Motor neuron (in vitro differentiated cells): Measurements from ENCODE around the gene LCN10. TPM values are rescaled to one million over a fixed set of nuclear protein-coding genes. Genes with fewer than 3 reads are reported as not detected.
A peak's percentile ranks its signal among the peaks of the same experiment; 100 is the strongest.
"Not testable (repeated sequence)": the region's sequence is repeated elsewhere in the genome, so short reads cannot be mapped to it uniquely, and the experiment has no call there.

ENCODE experiments used
- ATAC-seq, 8 experiments: fragments of 200-7000 bp; cut with Tn5 transposase; replicated peaks in 6 of 8; 2 replicates each; pipeline ENCODE4 v1.8.0; 2021; ENCODE audit warnings: mild to moderate bottlenecking in 8 of 8, moderate library complexity in 8 of 8
- H3K27ac ChIP-seq, 2 donors: fragments of 250-450 bp; sonication (Bioruptor Pico); 2 replicates each; pipeline ENCODE4 v1.9.0; 2021; ENCODE audit warnings: antibody characterized with exemption in 2 of 2, mild to moderate bottlenecking in 2 of 2, moderate library complexity in 1 of 2
- H3K4me1 ChIP-seq, 2 donors: fragments of 250-450 bp; sonication (Bioruptor Pico); replicated peaks in 1 of 2; 2 replicates each; pipeline ENCODE4 v1.6.1; 2021; ENCODE audit warnings: antibody characterized with exemption in 2 of 2, mild to moderate bottlenecking in 2 of 2, moderate library complexity in 1 of 2
- H3K4me3 ChIP-seq, 5 donors: fragments of 250-450 bp; sonication (Bioruptor Pico); 2 replicates each; pipeline ENCODE4 v1.9.0; 2021; ENCODE audit warnings: antibody characterized with exemption in 5 of 5, mild to moderate bottlenecking in 5 of 5, moderate library complexity in 4 of 5
- WGBS, 10 experiments: fragments of 450-650 bp; shearing (Covaris generic); methylation state at CpG; one replicate each; pipeline ENCODE4 v1.0.0; 2022; 5-methylcytosine and 5-hydroxymethylcytosine counted together
- in situ Hi-C, 9 experiments: fragments of 400-800 bp; cut with MboI; loops; one replicate each; pipeline ENCODE4 v1.15.0; 2021; ENCODE audit warnings: low sequenced_read_pairs in 9 of 9, low pct_unique_long_range_greater_than_20kb in 2 of 9; ENCODE audit not compliant: unreplicated experiment in 9 of 9
- total RNA-seq, 8 experiments: library from RNA; unstranded; fragments of 300-600 nt; gene quantifications; 2 replicates each; pipeline versions ENCODE4 v1.2.3 to v1.2.4, GENCODE V29; 2022

The LCN10 gene
- total RNA-seq, 8 experiments from 2014 or later: 0.05 to 1.7 (median 0.38) TPM

DNA sequence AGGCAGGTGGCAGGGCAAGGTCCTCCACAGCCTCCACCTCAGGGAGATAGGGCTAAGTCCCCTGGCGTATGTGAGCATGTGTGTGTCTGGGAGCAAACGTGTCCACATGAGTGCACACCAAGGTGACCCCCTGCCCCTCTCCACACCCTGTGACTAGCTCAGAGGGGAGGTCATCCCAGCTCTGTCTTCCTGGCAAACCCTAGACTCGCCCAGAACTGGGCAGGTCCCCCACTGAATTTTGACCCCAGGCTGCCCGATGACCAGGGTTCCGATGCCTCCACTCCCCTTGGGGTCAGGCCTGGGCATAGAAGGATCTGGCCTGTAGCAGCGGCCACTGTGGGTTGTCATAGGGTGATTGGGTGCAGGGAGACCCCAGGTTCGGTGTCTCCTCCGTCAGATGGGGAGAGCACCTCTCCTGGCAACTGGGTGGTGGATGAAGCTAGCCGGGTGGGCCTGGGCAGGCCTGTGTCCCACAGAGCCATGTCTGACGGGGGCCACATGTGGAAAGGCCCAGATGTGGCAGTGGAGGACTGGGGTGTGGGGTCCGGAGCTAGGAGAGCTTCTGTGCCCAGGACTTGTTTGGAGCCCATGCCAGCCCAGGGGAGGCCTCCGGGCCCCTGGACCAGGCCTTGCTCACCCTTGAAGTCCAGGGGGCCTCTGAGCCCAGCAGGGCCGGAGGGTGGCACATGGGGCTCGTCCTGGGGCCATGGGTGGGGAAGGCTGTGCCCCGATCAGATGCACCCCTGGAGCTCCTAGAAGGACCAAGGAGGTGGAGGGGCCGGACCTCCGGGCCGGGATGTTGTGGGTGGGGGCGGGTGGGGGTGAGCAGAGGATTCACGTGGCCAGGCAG, 24.2 kb downstream of the LCN10 start:
- Histone ChIP-seq H3K4me3 (no peak overlapping the region), H3K4me1 (peaks cover 35 to 40% of the 10 kb centered on the region in 2 donors)
- in situ Hi-C loops: no loop called here

DNA sequence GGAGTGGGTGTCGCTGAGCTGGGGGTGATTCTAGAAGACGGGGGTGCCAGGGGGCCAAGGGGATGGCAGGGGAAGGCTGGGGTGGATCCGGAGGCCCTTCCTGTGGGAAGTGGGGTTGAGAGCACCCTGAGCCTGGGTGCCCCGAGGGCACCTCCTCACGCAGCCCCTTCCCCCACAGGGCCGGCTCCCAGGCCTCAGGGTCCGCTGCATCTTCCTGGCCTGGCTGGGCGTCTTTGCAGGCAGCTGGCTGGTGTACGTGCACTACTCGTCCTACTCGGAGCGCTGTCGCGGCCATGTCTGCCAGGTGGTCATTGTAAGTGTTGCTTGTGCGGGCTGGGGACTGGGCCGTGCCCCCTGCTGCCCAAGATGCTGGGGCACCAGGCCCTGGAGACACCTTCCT, 25.3 kb downstream of the LCN10 start:
- Histone ChIP-seq H3K4me3 (no peak overlapping the region), H3K4me1 (peaks cover 39 to 41% of the 10 kb centered on the region in 2 donors), H3K27ac (no peak overlapping the region)
- WGBS, 10 experiments: no CpG with 5 or more reads among the region's 16 CpGs
- ATAC-seq: no peak
- in situ Hi-C loops: no loop called here

More for the DNA sequence above, 24.2 kb downstream of the LCN10 start:
- no peak overlapping the region for H3K27ac ChIP-seq
- 73 to 100% (median 92%) methylated on average over 4 to 5 of the region's 20 CpGs; no CpG with 5 or more reads in 7 of the 10 experiments for WGBS, 10 experiments
- no peak for ATAC-seq

DNA sequence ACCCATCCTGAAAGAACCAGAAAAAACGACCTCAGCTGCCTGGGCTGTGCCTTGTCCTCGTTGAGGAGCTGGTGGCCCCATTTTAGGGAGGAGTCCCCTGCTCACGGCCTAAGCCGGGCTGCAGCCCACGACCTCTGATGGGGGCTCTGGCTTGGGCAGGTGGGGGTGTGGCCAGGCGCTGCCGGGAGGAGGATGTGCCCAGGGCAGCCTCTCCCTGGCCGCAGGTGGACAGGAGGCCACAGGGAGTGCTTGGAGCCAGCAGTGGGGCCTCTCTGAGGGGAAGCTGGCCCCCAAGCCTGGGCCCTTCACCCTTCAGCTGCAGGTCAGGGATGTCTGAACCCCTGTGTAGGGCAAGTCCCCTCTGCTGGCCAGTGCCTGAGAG, 27.9 kb downstream of the LCN10 start:
- in situ Hi-C loops: no loop called here
- WGBS, 10 experiments: 34 to 100% methylated on average over 1 to 3 of the region's 8 CpGs; no CpG with 5 or more reads in 8 of the 10 experiments
- no peak overlapping the region for H3K27ac ChIP-seq
- H3K4me3 ChIP-seq: peak overlapping the region in 1 of 5 donors; percentile 2
- no peak for ATAC-seq
- peaks cover 25 to 28% of the 10 kb centered on the region in 2 donors for H3K4me1 ChIP-seq

DNA sequence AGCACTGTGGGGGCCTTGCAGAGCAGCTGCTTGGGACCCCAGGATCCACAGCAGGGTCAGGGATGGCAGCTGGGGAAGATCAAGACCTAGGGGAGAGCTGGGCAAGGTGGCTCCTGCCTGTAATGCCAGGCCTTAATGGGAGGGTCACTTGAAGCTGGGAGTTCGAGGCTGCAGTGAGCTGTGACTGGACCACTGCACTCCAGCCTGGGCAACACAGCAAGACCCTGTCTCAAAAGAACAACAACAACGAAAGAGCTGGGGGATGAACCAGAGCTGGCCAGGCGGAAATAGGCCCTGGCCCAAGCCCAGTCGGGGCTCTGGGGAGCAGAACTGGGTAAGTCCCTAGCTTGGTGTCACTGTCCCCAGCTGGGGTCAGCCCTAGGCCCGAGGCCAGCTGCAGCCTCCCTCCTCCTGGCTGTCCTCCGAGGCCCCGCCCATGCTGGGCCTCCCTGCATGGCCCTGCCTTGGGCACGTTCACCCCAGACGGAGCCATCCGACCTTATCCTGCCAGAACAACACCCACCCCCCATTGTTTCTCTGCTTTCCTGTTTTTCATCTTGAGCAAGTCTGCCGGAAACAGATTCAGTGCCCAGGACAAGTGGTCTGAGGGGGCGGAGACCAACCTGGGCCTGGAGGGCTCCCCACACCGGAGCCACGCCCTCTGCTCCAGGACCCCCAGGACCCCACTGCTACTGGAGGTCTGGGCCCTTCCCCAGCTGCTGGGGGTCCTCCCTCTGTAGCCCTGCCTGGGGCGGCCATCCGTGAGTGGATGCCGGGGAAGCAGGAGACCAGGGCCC, 28.4 kb downstream of the LCN10 start:
- ATAC-seq: no peak
- WGBS, 10 experiments: 56 to 80% (median 80%) methylated on average over 1 to 5 of the region's 17 CpGs; no CpG with 5 or more reads in 7 of the 10 experiments
- H3K4me3 ChIP-seq: peak overlapping the region in 4 of 5 donors; percentile 81 to 99 (median 94)
- no peak overlapping the region for H3K27ac ChIP-seq
- H3K4me1 ChIP-seq: peaks cover 19 to 23% of the 10 kb centered on the region in 2 donors
- in situ Hi-C loops: no loop called here

DNA sequence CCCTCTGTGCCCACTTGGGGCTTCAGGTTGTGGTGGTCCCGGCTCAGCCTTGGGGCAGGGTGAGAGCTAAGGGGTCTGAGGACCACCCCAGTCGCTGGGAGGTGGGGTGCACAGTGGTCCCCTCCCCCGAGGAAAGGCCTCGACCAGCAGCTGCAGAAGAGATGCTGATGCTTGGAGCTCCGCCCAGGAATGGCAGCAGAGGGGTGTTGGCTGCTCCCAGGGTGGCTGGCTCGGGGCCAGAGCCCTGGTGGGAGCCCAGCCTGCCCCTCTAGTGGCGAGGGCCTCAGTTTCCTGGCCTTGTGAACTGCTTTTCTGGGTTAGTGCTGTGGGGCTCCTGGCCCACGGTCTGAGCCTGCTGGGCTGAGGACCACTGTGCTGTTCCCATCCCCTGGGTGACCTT, 29.2 kb downstream of the LCN10 start:
- in situ Hi-C loops: no loop called here
- ATAC-seq: peak in 3 of 8 experiments; percentile 18 to 46 (median 20)
- Histone ChIP-seq H3K4me1 (peaks cover 17 to 19% of the 10 kb centered on the region in 2 donors), H3K27ac (peak overlapping the region in 1 of 2 donors; percentile 0), H3K4me3 (peak overlapping the region; percentile 81 to 99 (median 90))
- WGBS, 10 experiments: 40% methylated on average over 1 of the region's 8 CpGs; no CpG with 5 or more reads in 9 of the 10 experiments

- Histone ChIP-seq H3K4me3 (peak overlapping the region; percentile 81 to 99 (median 90)), H3K4me1 (peaks cover 17 to 23% of the 10 kb centered on the region in 2 donors), H3K27ac (peak overlapping the region; percentile 48 to 86)
- in situ Hi-C loops: no loop called here
- 6 to 18% methylated on average over 5 to 9 of the region's 56 CpGs; no CpG with 5 or more reads in 8 of the 10 experiments for WGBS, 10 experiments
- ATAC-seq: peak in 5 of 8 experiments; percentile 4 to 20 (median 10)
Observed at GRCh38 chr9:136712690-136713544, 29.8 kb downstream of the LCN10 start.

GRCh38 chr9:136711751-136712689, 30.7 kb downstream of the LCN10 start, which contains the start of gene DIPK1B:
Gene DIPK1B (plus strand): TSS chr9:136712572. CDS start chr9:136712666, 94 bp downstream.
- WGBS, 10 experiments: 0 to 30% (median 7%) methylated on average over 2 to 15 of the region's 119 CpGs; no CpG with 5 or more reads in 2 of the 10 experiments
- H3K4me1 ChIP-seq: peaks cover 17 to 23% of the 10 kb centered on the region in 2 donors
- H3K27ac ChIP-seq: peak within 1 kb of the TSS; percentile 48 to 86
- peak within 1 kb of the TSS; percentile 81 to 99 (median 90) for H3K4me3 ChIP-seq
- in situ Hi-C loops: no loop called here
- peak in 6 of 8 experiments; percentile 62 to 75 (median 68) for ATAC-seq

DNA sequence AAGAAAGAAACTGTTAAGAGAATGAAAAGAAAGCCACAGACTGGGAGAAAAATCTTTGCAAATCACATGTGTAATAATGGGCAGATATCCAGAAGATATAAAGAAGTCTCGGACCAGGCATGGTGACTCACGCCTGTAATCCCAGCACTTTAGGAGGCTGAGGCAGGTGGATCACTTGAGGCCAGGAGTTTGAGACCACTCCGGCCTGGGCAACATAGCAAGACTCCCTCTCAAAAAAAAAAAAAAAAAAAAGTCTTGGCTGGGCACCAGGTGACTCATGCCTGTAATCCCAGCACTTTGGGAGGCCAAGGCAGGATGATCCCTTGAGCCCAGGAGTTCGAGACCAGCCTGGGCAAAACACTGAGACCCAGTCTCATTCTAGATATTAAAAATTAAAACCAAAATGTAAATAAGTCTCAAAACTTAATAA, 31.5 kb downstream of the LCN10 start:
- Histone ChIP-seq H3K4me3 (peak overlapping the region in 1 of 5 donors; percentile 99), H3K4me1 (peaks cover 17 to 23% of the 10 kb centered on the region in 2 donors)
- ATAC-seq: peak in 1 of 8 experiments; percentile 25
- 8 to 90% (median 74%) methylated on average over 2 to 4 of the region's 4 CpGs; no CpG with 5 or more reads in 3 of the 10 experiments for WGBS, 10 experiments
- in situ Hi-C loops, H3K27ac ChIP-seq: not testable (repeated sequence)

GRCh38 chr9:136710543-136710942, 32.2 kb downstream of the LCN10 start:
- H3K4me3 ChIP-seq: no peak overlapping the region
- in situ Hi-C loops: no loop called here
- 0 to 100% (median 80%) methylated on average over 1 to 7 of the region's 7 CpGs; no CpG with 5 or more reads in 2 of the 10 experiments for WGBS, 10 experiments
- H3K27ac ChIP-seq: no peak overlapping the region
- H3K4me1 ChIP-seq: peaks cover 17 to 23% of the 10 kb centered on the region in 2 donors
- ATAC-seq: no peak

DNA sequence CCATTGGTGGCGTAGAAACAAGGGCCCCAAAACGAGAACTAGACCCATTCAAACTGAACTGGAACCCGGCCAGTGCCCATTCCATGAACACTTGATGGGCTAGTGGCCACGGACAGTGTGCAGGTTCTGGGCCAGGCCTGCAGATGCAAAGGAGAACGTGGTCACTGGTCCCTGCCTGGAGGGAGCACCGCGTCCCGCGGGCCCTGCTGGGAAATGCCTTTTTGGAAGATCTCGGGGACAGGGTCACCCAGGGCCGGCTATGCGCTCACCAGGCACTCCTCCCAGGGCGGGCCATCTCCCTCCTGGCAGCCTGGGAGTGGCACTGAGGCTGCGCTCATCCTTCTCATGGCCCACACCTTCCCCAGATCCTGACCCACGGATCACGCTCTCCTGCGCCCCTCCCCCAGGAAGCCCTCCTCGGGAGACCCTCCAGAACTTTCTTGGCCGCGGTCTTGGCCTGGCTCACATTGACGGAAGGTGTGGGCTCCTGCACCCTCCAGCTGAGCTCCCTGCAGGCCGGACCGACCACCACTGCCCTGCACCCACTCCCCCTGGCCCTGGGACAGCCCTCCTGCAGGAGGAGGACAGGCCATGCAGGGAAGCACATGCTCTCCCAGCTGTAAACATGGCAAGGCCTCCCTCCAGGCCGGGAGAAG, 33.2 kb downstream of the LCN10 start:
- no peak for ATAC-seq
- H3K4me3 ChIP-seq: no peak overlapping the region
- 70 to 100% (median 87%) methylated on average over 1 to 10 of the region's 24 CpGs; no CpG with 5 or more reads in 3 of the 10 experiments for WGBS, 10 experiments
- in situ Hi-C loops: no loop called here
- H3K4me1 ChIP-seq: peaks cover 12 to 18% of the 10 kb centered on the region in 2 donors
- no peak overlapping the region for H3K27ac ChIP-seq
